Panc1 (cell line): ENCODE results near the gene CEP41. TPM values are rescaled to one million over a fixed set of nuclear protein-coding genes. Genes with fewer than 3 reads are reported as not detected.

Experiments
- ATAC-seq: fragments of 200-7000 bp; cut with Tn5 transposase; 2 replicates; pipeline ENCODE4 v1.9.1; 2020; ENCODE audit warnings: mild to moderate bottlenecking, moderate library complexity
- BruUV-seq: library from RNA; stranded (reverse); fragments of 400-500 nt; replicated peaks from 2 replicates; lab custom pipeline; 2021; lab: Mats Ljungman, UMichigan
- CTCF ChIA-PET: fragments of 300-600 bp; sonication (Branson Sonifier 250); formaldehyde crosslinking; loops from one replicate; lab custom pipeline; 2022; ENCODE audit warnings: antibody characterized with exemption; lab: Charles Lee
- POLR2A ChIA-PET: fragments of 300-600 bp; sonication (Branson Sonifier 250); formaldehyde crosslinking; loops from one replicate; lab custom pipeline; 2022; ENCODE audit warnings: antibody characterized with exemption; lab: Charles Lee
- DNase-seq: peaks from one replicate; pipeline ENCODE4 v3.0.0-alpha.2; 2010; ENCODE audit warnings: low read depth, low spot score
- H3K27ac ChIP-seq: 2 replicates; pipeline ENCODE4 v1.5.1; 2011; ENCODE audit warnings: mild to moderate bottlenecking, low read length, inconsistent platforms
- H3K27me3 ChIP-seq: fragments of 200-500 bp; sonication (Bioruptor generic); 2 replicates; pipeline ENCODE4 v1.6.0; 2014; ENCODE audit warnings: low read length, inconsistent platforms; ENCODE audit not compliant: control insufficient read depth, insufficient read depth
- H3K36me3 ChIP-seq: fragments of 200-500 bp; sonication (Bioruptor generic); 2 replicates; pipeline ENCODE4 v1.5.1; 2014; ENCODE audit warnings: inconsistent platforms, mild to moderate bottlenecking, low read length, moderate library complexity; ENCODE audit not compliant: control insufficient read depth, insufficient read depth
- H3K4me1 ChIP-seq: 2 replicates; pipeline ENCODE4 v1.5.1; 2011; ENCODE audit warnings: inconsistent platforms, mild to moderate bottlenecking, low read length, moderate library complexity; ENCODE audit not compliant: control insufficient read depth, insufficient read depth
- H3K4me3 ChIP-seq, 2 experiments: 2 replicates each; pipeline ENCODE4 v1.5.1; 2011 to 2012; ENCODE audit warnings: low read depth in 2 of 2, low read length in 2 of 2, mild to moderate bottlenecking in 2 of 2, inconsistent platforms in 1 of 2, moderate library complexity in 1 of 2
- H3K9me3 ChIP-seq: fragments of 200-500 bp; sonication (Bioruptor generic); 2 replicates; pipeline ENCODE4 v1.5.1; 2014; ENCODE audit warnings: low read depth, mild to moderate bottlenecking, inconsistent platforms, low read length, moderate library complexity; ENCODE audit not compliant: control insufficient read depth, insufficient read depth
- POLR2AphosphoS5 ChIP-seq: IDR thresholded peaks from 2 replicates; pipeline ENCODE4 v1.6.1; 2012; ENCODE audit warnings: mild to moderate bottlenecking, low read depth, low read length, moderate library complexity
- REST ChIP-seq, 2 experiments: IDR thresholded peaks; 2 replicates each; pipeline ENCODE4 v1.6.1; 2011 to 2012; ENCODE audit warnings: low read depth in 2 of 2, control low read depth in 1 of 2, low read length in 1 of 2, mild to moderate bottlenecking in 1 of 2, moderate library complexity in 1 of 2; ENCODE audit not compliant: insufficient read depth in 1 of 2
- SIN3A ChIP-seq: IDR thresholded peaks from 2 replicates; pipeline ENCODE4 v1.6.1; 2012; ENCODE audit warnings: low read depth, mild to moderate bottlenecking, low read length, moderate library complexity, borderline replicate concordance; ENCODE audit not compliant: insufficient read depth
- TCF7L2 ChIP-seq: IDR thresholded peaks from 2 replicates; pipeline ENCODE4 v1.6.1; 2011; ENCODE audit warnings: mild to moderate bottlenecking, low read depth, low read length, inconsistent platforms
- in situ Hi-C: cut with HindIII; loops from 2 replicates; pipeline ENCODE4 v1.10.0; 2016; ENCODE audit warnings: low sequenced_read_pairs, low pct_unique_long_range_greater_than_20kb
- intact Hi-C: fragments of 100-400 bp; cut with micrococcal nuclease; formaldehyde crosslinking; loops from one replicate; pipeline ENCODE4 v1.10.0; 2022; ENCODE audit not compliant: unreplicated experiment
- total RNA-seq: library from RNA; stranded (reverse); gene quantifications from one replicate; pipeline ENCODE4 v1.2.1, GENCODE V29; 2021; ENCODE audit not compliant: unreplicated experiment
- TF ChIP-seq, protein P1 (sequence below): fragments of 450-650 bp; IDR thresholded peaks from 2 replicates; pipeline ENCODE4 v1.5.1; 2017; ENCODE audit warnings: mild to moderate bottlenecking

Gene CEP41
- total RNA-seq, 1 experiment from 2014 or later, result 13.2 TPM

- POLR2A ChIA-PET, result no interaction called here
- no TSS peak for BruUV-seq
- ATAC-seq (no peak), DNase-seq (no peak)
- intact Hi-C loops, result no loop called here
- H3K9me3 ChIP-seq, result no peaks in the 10 kb centered on the region; the same call in 1 of the 2 replicates
- CTCF ChIA-PET, result no interaction called here
- in situ Hi-C loops, result no loop called here
- no peak overlapping the region for H3K4me3 ChIP-seq
- TF ChIP-seq POLR2AphosphoS5 (no peak), TCF7L2 (no peak), REST (IDR thresholded peaks at IDR 0.05; ENCODE audit: insufficient read depth in 1 of 2, low read depth in 2 of 2, low read length in 1 of 2) (no peak), SIN3A (no peak)
- TF ChIP-seq, protein P1, sequence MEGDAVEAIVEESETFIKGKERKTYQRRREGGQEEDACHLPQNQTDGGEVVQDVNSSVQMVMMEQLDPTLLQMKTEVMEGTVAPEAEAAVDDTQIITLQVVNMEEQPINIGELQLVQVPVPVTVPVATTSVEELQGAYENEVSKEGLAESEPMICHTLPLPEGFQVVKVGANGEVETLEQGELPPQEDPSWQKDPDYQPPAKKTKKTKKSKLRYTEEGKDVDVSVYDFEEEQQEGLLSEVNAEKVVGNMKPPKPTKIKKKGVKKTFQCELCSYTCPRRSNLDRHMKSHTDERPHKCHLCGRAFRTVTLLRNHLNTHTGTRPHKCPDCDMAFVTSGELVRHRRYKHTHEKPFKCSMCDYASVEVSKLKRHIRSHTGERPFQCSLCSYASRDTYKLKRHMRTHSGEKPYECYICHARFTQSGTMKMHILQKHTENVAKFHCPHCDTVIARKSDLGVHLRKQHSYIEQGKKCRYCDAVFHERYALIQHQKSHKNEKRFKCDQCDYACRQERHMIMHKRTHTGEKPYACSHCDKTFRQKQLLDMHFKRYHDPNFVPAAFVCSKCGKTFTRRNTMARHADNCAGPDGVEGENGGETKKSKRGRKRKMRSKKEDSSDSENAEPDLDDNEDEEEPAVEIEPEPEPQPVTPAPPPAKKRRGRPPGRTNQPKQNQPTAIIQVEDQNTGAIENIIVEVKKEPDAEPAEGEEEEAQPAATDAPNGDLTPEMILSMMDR, result no peak
- no peaks in the 10 kb centered on the region for H3K27me3 ChIP-seq
- H3K36me3 ChIP-seq, result no peaks in the 10 kb centered on the region
- no peaks in the 10 kb centered on the region for H3K4me1 ChIP-seq
- no peak overlapping the region for H3K27ac ChIP-seq
Measured at GRCh38 chr7:130473289-130473688, 32.5 kb upstream of the CEP41 start.

DNA sequence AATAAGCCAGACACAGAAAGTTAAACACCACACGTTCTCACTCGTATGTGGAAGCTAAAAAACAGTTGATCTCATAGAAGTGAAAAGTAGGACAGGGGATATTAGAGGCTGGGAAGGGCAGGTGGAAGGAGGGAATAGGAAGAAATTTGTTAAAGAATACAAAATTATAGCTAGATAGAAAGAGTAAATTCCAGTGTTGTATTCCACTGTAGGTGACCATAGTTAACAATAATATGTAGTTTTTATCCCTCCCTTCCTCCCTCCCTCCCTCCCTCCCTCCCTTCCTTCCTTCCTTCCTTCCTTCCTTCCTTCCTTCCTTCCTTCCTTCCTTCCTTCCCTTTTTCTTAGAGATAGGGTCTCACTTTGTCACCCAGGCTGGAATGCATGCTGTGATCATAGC is 31.2 kb upstream of the CEP41 start:
- Histone ChIP-seq H3K36me3 (no peaks in the 10 kb centered on the region), H3K4me1 (no peaks in the 10 kb centered on the region), H3K27me3 (no peaks in the 10 kb centered on the region), H3K27ac (no peak overlapping the region), H3K9me3 (no peaks in the 10 kb centered on the region), H3K4me3 (no peak overlapping the region)
- no peak for ATAC-seq
- DNase-seq, result no peak
- in situ Hi-C loops (no loop called here), intact Hi-C loops (no loop called here)
- ChIA-PET POLR2A (no interaction called here), CTCF (no interaction called here)
- no TSS peak for BruUV-seq
- no peak for TF ChIP-seq TCF7L2
- no peak for TF ChIP-seq SIN3A
- TF ChIP-seq, protein P1, result no peak
- TF ChIP-seq REST (IDR thresholded peaks at IDR 0.05; ENCODE audit: insufficient read depth in 1 of 2, low read depth in 2 of 2, low read length in 1 of 2), result no peak
- no peak for TF ChIP-seq POLR2AphosphoS5
